ENCODE results near the gene MAX. TPM values are rescaled to one million over a fixed set of nuclear protein-coding genes. Genes with fewer than 3 reads are reported as not detected.

The MAX gene
- total and polyA plus RNA-seq, 2 experiments from 2014 or later: 36.2 to 39.0 TPM

- Histone ChIP-seq H3K27ac (no peak overlapping the region), H3K4me1 (ENCODE audit: low read depth) (peaks cover 8% of the 10 kb centered on the region), H3K27me3 (no peaks in the 10 kb centered on the region), H3K9me3 (ENCODE audit: low read depth) (no peaks in the 10 kb centered on the region), H3K4me3 (peak overlapping the region; percentile 46), H3K36me3 (no peaks in the 10 kb centered on the region)
- DNase-seq (ENCODE audit: low read depth in 1 of 2, low spot score in 1 of 2): peak in 1 of 2 donors; percentile 45
- no peak for TF ChIP-seq CTCF (IDR thresholded peaks at IDR 0.05; ENCODE audit: low read depth, low read length)
Observed at GRCh38 chr14:65103150-65103760, 938 bp upstream of the MAX start.

GRCh38 chr14:65101631-65102440 lies 481 bp downstream of the MAX start:
- Histone ChIP-seq H3K4me3 (peak overlapping the region; percentile 96), H3K36me3 (no peaks in the 10 kb centered on the region), H3K9me3 (ENCODE audit: low read depth) (no peaks in the 10 kb centered on the region), H3K27ac (peak overlapping the region; percentile 68), H3K4me1 (ENCODE audit: low read depth) (peaks cover 5% of the 10 kb centered on the region), H3K27me3 (no peaks in the 10 kb centered on the region)
- peak in 1 of 2 donors; percentile 38 for DNase-seq (ENCODE audit: low read depth in 1 of 2, low spot score in 1 of 2)
- no peak for TF ChIP-seq CTCF (IDR thresholded peaks at IDR 0.05; ENCODE audit: low read depth, low read length)

- DNase-seq (ENCODE audit: low read depth in 1 of 2, low spot score in 1 of 2): no peak
- peaks cover 5% of the 10 kb centered on the region for H3K4me1 ChIP-seq (ENCODE audit: low read depth)
- peak overlapping the region; percentile 96 for H3K4me3 ChIP-seq
- no peak for TF ChIP-seq CTCF (IDR thresholded peaks at IDR 0.05; ENCODE audit: low read depth, low read length)
- H3K27ac ChIP-seq: no peak overlapping the region
- H3K36me3 ChIP-seq: no peaks in the 10 kb centered on the region
- no peaks in the 10 kb centered on the region for H3K9me3 ChIP-seq (ENCODE audit: low read depth)
- no peaks in the 10 kb centered on the region for H3K27me3 ChIP-seq
Observed at GRCh38 chr14:65100922-65101541, 1.3 kb downstream of the MAX start.

- Histone ChIP-seq H3K9me3 (ENCODE audit: low read depth) (no peaks in the 10 kb centered on the region), H3K36me3 (no peaks in the 10 kb centered on the region), H3K27me3 (no peaks in the 10 kb centered on the region), H3K4me3 (no peak overlapping the region), H3K4me1 (ENCODE audit: low read depth) (peaks cover 18% of the 10 kb centered on the region), H3K27ac (no peak overlapping the region)
- DNase-seq (ENCODE audit: low read depth in 1 of 2, low spot score in 1 of 2): peak in 1 of 2 donors; percentile 38
- no peak for TF ChIP-seq CTCF (IDR thresholded peaks at IDR 0.05; ENCODE audit: low read depth, low read length)
Observed at GRCh38 chr14:65098586-65098985, 3.7 kb downstream of the MAX start.

GRCh38 chr14:65096323-65097089 lies 5.8 kb downstream of the MAX start:
- no peak for TF ChIP-seq CTCF (IDR thresholded peaks at IDR 0.05; ENCODE audit: low read depth, low read length)
- peak overlapping the region; percentile 10 for H3K27ac ChIP-seq

More at GRCh38 chr14:65096323-65097089, 5.8 kb downstream of the MAX start:
- DNase-seq (ENCODE audit: low read depth in 1 of 2, low spot score in 1 of 2): peak in 1 of 2 donors; percentile 77
- Histone ChIP-seq H3K4me3 (no peak overlapping the region), H3K4me1 (ENCODE audit: low read depth) (peaks cover 18% of the 10 kb centered on the region), H3K36me3 (peaks cover 19% of the 10 kb centered on the region), H3K9me3 (ENCODE audit: low read depth) (no peaks in the 10 kb centered on the region), H3K27me3 (no peaks in the 10 kb centered on the region)
